ENCODE data around the gene SLC17A8. TPM values are rescaled to one million over a fixed set of nuclear protein-coding genes. Genes with fewer than 3 reads are reported as not detected.

SLC17A8 gene
- total RNA-seq, 1 donor from 2014 or later = not detected

DNA sequence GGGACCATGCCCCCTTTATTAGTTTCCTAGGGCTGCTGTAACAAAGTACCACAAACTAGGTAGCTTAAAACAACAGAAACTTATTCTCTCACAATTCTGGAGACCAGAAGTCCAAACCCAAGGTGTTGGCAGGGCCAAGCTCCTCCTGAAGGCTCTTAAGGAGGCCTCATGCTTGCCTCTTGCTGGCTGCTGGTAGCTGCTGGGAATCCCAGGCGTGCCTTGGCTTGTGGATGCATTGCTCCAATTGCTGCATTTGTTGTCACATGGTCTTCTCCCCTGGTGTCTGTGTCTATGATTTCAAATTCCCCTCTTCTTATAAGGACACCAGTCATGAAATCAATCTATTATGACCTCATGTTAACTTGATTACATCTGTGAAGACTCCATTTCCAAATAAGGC lies 11.2 kb downstream of the SLC17A8 start:
- Mint-ChIP-seq H3K36me3 (ENCODE audit: low read depth, unreplicated experiment) (no peaks in the 10 kb centered on the region), H3K4me1 (ENCODE audit: low read depth, unreplicated experiment) (no peaks in the 10 kb centered on the region), H3K27me3 (ENCODE audit: low read depth, unreplicated experiment) (peaks cover 5% of the 10 kb centered on the region), H3K9me3 (ENCODE audit: unreplicated experiment) (no peaks in the 10 kb centered on the region), H3K27ac (ENCODE audit: unreplicated experiment) (no peak overlapping the region), H3K4me3 (ENCODE audit: unreplicated experiment) (no peak overlapping the region)
- no peak overlapping the region for H3K4me3 ChIP-seq (ENCODE audit: insufficient read depth, low read depth, low read length)
- no peaks in the 10 kb centered on the region for H3K9me3 ChIP-seq (ENCODE audit: insufficient read depth, low read depth, low read length)
- H3K4me1 ChIP-seq (ENCODE audit: insufficient read depth, low read length) = no peaks in the 10 kb centered on the region
- TF ChIP-seq EZH2 (IDR thresholded peaks at IDR 0.05; ENCODE audit: insufficient read depth, low read length) = no peak
- TF ChIP-seq, protein P1, sequence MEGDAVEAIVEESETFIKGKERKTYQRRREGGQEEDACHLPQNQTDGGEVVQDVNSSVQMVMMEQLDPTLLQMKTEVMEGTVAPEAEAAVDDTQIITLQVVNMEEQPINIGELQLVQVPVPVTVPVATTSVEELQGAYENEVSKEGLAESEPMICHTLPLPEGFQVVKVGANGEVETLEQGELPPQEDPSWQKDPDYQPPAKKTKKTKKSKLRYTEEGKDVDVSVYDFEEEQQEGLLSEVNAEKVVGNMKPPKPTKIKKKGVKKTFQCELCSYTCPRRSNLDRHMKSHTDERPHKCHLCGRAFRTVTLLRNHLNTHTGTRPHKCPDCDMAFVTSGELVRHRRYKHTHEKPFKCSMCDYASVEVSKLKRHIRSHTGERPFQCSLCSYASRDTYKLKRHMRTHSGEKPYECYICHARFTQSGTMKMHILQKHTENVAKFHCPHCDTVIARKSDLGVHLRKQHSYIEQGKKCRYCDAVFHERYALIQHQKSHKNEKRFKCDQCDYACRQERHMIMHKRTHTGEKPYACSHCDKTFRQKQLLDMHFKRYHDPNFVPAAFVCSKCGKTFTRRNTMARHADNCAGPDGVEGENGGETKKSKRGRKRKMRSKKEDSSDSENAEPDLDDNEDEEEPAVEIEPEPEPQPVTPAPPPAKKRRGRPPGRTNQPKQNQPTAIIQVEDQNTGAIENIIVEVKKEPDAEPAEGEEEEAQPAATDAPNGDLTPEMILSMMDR (IDR thresholded peaks at IDR 0.05; ENCODE audit: insufficient read depth, low read depth, low read length) = no peak
- no peak overlapping the region for H3K27ac ChIP-seq (ENCODE audit: low read depth, low read length)
- H2AFZ ChIP-seq (ENCODE audit: low read depth, low read length) = no peak overlapping the region
- no peak overlapping the region for H3K9ac ChIP-seq (ENCODE audit: low read length)
- FAIRE-seq = no peak
- no peak for DNase-seq (ENCODE audit: low read depth)
- H4K20me1 ChIP-seq (ENCODE audit: insufficient read depth, low read length) = no peaks in the 10 kb centered on the region
- no peak overlapping the region for H3K4me2 ChIP-seq (ENCODE audit: low read length)
- H3K79me2 ChIP-seq (ENCODE audit: insufficient read depth, low read length) = no peaks in the 10 kb centered on the region
- no peaks in the 10 kb centered on the region for H3K27me3 ChIP-seq (ENCODE audit: insufficient read depth, low read length)
- H3K36me3 ChIP-seq (ENCODE audit: insufficient read depth, low read length) = no peaks in the 10 kb centered on the region

DNA sequence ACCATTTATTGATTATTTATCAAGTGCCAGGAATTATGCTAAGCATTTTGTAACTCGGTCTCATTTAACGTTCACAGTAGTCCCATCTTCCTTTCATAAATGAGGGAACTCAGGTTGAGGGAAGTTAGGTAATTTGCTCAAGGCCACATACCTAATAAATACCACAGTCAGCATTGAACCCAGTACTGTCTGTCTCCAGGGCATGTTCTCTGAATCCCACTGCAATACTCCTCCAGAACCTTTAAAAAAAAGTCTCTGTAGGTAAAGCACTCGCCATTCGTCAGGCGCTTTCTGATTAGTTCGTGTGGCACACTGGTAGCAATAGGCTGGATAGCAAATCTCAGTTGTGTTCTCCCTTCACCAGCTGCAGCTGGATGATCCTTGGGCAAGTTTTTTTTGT lies 14.3 kb downstream of the SLC17A8 start:
- no peak for FAIRE-seq
- Histone ChIP-seq H3K4me2 (ENCODE audit: low read length) (no peak overlapping the region), H3K9me3 (ENCODE audit: insufficient read depth, low read depth, low read length) (no peaks in the 10 kb centered on the region), H3K9ac (ENCODE audit: low read length) (no peak overlapping the region), H4K20me1 (ENCODE audit: insufficient read depth, low read length) (no peaks in the 10 kb centered on the region), H3K27ac (ENCODE audit: low read depth, low read length) (no peak overlapping the region), H3K4me1 (ENCODE audit: insufficient read depth, low read length) (no peaks in the 10 kb centered on the region), H3K4me3 (ENCODE audit: insufficient read depth, low read depth, low read length) (no peak overlapping the region), H3K79me2 (ENCODE audit: insufficient read depth, low read length) (no peaks in the 10 kb centered on the region), H2AFZ (ENCODE audit: low read depth, low read length) (no peak overlapping the region), H3K36me3 (ENCODE audit: insufficient read depth, low read length) (no peaks in the 10 kb centered on the region), H3K27me3 (ENCODE audit: insufficient read depth, low read length) (peaks cover 2% of the 10 kb centered on the region)
- no peak for DNase-seq (ENCODE audit: low read depth)
- TF ChIP-seq EZH2 (IDR thresholded peaks at IDR 0.05; ENCODE audit: insufficient read depth, low read length) = no peak
- TF ChIP-seq, protein P1 (IDR thresholded peaks at IDR 0.05; ENCODE audit: insufficient read depth, low read depth, low read length) = no peak
- Mint-ChIP-seq H3K27me3 (ENCODE audit: low read depth, unreplicated experiment) (peaks cover 6% of the 10 kb centered on the region), H3K4me1 (ENCODE audit: low read depth, unreplicated experiment) (no peaks in the 10 kb centered on the region), H3K36me3 (ENCODE audit: low read depth, unreplicated experiment) (no peaks in the 10 kb centered on the region), H3K27ac (ENCODE audit: unreplicated experiment) (no peak overlapping the region), H3K4me3 (ENCODE audit: unreplicated experiment) (no peak overlapping the region), H3K9me3 (ENCODE audit: unreplicated experiment) (no peaks in the 10 kb centered on the region)

DNA sequence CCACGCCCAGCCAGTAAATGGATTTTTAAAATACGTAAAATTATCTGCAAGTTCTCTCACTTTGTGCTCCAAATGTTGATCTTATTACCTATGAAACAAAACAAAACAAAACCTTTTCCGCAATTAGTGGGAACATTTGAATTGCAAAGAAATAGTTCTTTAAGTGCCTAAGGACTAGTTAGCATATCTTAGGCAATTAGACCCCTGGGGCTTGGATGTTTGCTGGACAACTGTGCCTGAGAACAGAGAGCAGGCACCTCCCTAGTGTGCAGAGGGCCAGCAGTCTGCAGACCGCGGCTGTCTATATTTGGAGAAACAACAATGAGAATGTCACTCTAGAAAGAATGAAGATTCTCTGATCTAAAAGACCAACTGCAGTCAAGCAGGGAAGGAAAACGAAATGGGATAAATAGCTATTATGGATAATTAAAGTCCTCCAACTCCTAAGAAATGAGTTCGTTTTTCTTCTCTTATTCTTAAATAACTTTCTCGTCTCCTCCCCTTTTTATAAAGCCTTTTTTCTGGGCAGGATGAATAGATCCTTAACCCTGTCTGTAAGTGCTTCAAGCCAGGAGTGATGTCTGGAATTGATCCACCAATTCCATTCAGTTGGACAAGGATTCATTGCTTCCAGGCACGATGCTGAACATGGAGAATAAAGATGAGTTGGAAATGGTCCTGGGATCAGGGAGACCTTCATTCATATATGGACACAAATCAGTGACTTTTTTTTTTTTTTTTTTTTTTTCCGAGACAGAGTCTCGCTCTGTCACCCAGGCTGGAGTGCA lies 16.2 kb downstream of the SLC17A8 start:
- Mint-ChIP-seq H3K27ac (ENCODE audit: unreplicated experiment) (no peak overlapping the region), H3K27me3 (ENCODE audit: low read depth, unreplicated experiment) (peaks cover 10% of the 10 kb centered on the region), H3K4me3 (ENCODE audit: unreplicated experiment) (no peak overlapping the region), H3K36me3 (ENCODE audit: low read depth, unreplicated experiment) (no peaks in the 10 kb centered on the region), H3K9me3 (ENCODE audit: unreplicated experiment) (no peaks in the 10 kb centered on the region), H3K4me1 (ENCODE audit: low read depth, unreplicated experiment) (no peaks in the 10 kb centered on the region)
- Histone ChIP-seq H3K4me3 (ENCODE audit: insufficient read depth, low read depth, low read length) (no peak overlapping the region), H3K27me3 (ENCODE audit: insufficient read depth, low read length) (peaks cover 2% of the 10 kb centered on the region), H3K27ac (ENCODE audit: low read depth, low read length) (no peak overlapping the region), H2AFZ (ENCODE audit: low read depth, low read length) (no peak overlapping the region), H3K36me3 (ENCODE audit: insufficient read depth, low read length) (no peaks in the 10 kb centered on the region), H3K9me3 (ENCODE audit: insufficient read depth, low read depth, low read length) (no peaks in the 10 kb centered on the region), H3K9ac (ENCODE audit: low read length) (no peak overlapping the region), H3K4me1 (ENCODE audit: insufficient read depth, low read length) (no peaks in the 10 kb centered on the region), H3K4me2 (ENCODE audit: low read length) (no peak overlapping the region), H3K79me2 (ENCODE audit: insufficient read depth, low read length) (no peaks in the 10 kb centered on the region), H4K20me1 (ENCODE audit: insufficient read depth, low read length) (no peaks in the 10 kb centered on the region)
- DNase-seq (ENCODE audit: low read depth) (no peak), FAIRE-seq (no peak)
- TF ChIP-seq, protein P1 (IDR thresholded peaks at IDR 0.05; ENCODE audit: insufficient read depth, low read depth, low read length) = no peak
- no peak for TF ChIP-seq EZH2 (IDR thresholded peaks at IDR 0.05; ENCODE audit: insufficient read depth, low read length)

Measured in astrocyte (in vitro differentiated cells and primary cell).